Endodermal cell (in vitro differentiated cells): ENCODE measurements around the gene OGFR. TPM values are rescaled to one million over a fixed set of nuclear protein-coding genes. Genes with fewer than 3 reads are reported as not detected.

ENCODE experiments used
- DNase-seq: peaks from one replicate; pipeline ENCODE4 v3.0.0-alpha.2; 2017
- H3K27ac ChIP-seq: 2 replicates; pipeline ENCODE4 v1.5.1; 2013; ENCODE audit warnings: mild to moderate bottlenecking, low read depth, low read length, moderate library complexity
- H3K27me3 ChIP-seq: 2 replicates; pipeline ENCODE4 v1.6.1; 2013; ENCODE audit warnings: mild to moderate bottlenecking, low read length, moderate library complexity; ENCODE audit not compliant: insufficient read depth, control insufficient read depth, poor library complexity, severe bottlenecking
- H3K36me3 ChIP-seq: 2 replicates; pipeline ENCODE4 v1.7.0; 2013; ENCODE audit warnings: mild to moderate bottlenecking, low read length, moderate library complexity; ENCODE audit not compliant: control insufficient read depth, insufficient read depth
- H3K4me1 ChIP-seq: one replicate; pipeline ENCODE4 v1.7.0; 2013; ENCODE audit warnings: low read length; ENCODE audit not compliant: control insufficient read depth, insufficient read depth
- H3K4me3 ChIP-seq: 2 replicates; pipeline ENCODE4 v1.5.1; 2013; ENCODE audit warnings: mild to moderate bottlenecking, low read length, moderate library complexity
- H3K9ac ChIP-seq: 2 replicates; pipeline ENCODE4 v1.6.1; 2013; ENCODE audit warnings: mild to moderate bottlenecking, low read length, moderate library complexity; ENCODE audit not compliant: poor library complexity, severe bottlenecking; ENCODE audit errors: extremely low read depth
- H3K9me3 ChIP-seq: 2 replicates; pipeline ENCODE4 v1.6.1; 2013; ENCODE audit warnings: mild to moderate bottlenecking, low read length, moderate library complexity; ENCODE audit not compliant: control insufficient read depth
- H3K27ac Mint-ChIP-seq: 2 replicates; pipeline ENCODE4 v1.8.0; 2020; ENCODE audit warnings: mixed read lengths
- H3K27me3 Mint-ChIP-seq: 2 replicates; pipeline ENCODE4 v1.8.0; 2021; ENCODE audit warnings: mild to moderate bottlenecking, mixed read lengths; ENCODE audit not compliant: insufficient read depth
- H3K36me3 Mint-ChIP-seq: 2 replicates; pipeline ENCODE4 v1.8.0; 2020; ENCODE audit warnings: low read depth, mixed read lengths
- H3K4me1 Mint-ChIP-seq: 2 replicates; pipeline ENCODE4 v1.8.0; 2020; ENCODE audit warnings: mixed read lengths
- H3K4me3 Mint-ChIP-seq: 2 replicates; pipeline ENCODE4 v1.8.0; 2020; ENCODE audit warnings: mild to moderate bottlenecking, moderate library complexity, mixed read lengths
- H3K9me3 Mint-ChIP-seq: 2 replicates; pipeline ENCODE4 v1.8.0; 2020; ENCODE audit warnings: mild to moderate bottlenecking, mixed read lengths
- CTCF ChIP-seq: fragments of 200-600 bp; sonication (generic); conservative IDR thresholded peaks from 2 replicates; pipeline ENCODE4 v1.5.0; 2021; ENCODE audit warnings: antibody characterized with exemption, mild to moderate bottlenecking
- WGBS, 2 experiments: methylation state at CpG; one replicate each; pipeline versions ENCODE4 v1.1.5 to v1.1.7; 2013; ENCODE audit warnings: missing lambda C conversion rate in 2 of 2, mixed read lengths in 1 of 2; ENCODE audit not compliant: insufficient coverage in 1 of 2, insufficient read length in 1 of 2; 5-methylcytosine and 5-hydroxymethylcytosine counted together
- total RNA-seq, 2 donors: library from RNA; stranded (reverse); fragmentation: NEBNext Ultra II Directional in 1 of 2; extraction: Animal tissue kit (Norgen Biotek cat#: 25700) in 1 of 2; gene quantifications; 2 replicates in 1 of 2; 3 replicates in 1 of 2; pipeline ENCODE4 v1.2.1, GENCODE V29; 2021

OGFR gene
- total RNA-seq, 2 donors from 2014 or later: 28.1 to 28.5 TPM

GRCh38 chr20:62764156-62764935, 40.3 kb upstream of the OGFR start:
- H3K27me3 ChIP-seq: no peaks in the 10 kb centered on the region
- Mint-ChIP-seq H3K4me3 (no peak overlapping the region), H3K9me3 (no peaks in the 10 kb centered on the region), H3K36me3 (no peaks in the 10 kb centered on the region), H3K27me3 (no peaks in the 10 kb centered on the region), H3K27ac (no peak overlapping the region), H3K4me1 (no peaks in the 10 kb centered on the region)
- WGBS, 2 experiments: 90 to 93% methylated on average over 13 to 26 of the region's 26 CpGs
- H3K9me3 ChIP-seq: no peaks in the 10 kb centered on the region
- no peaks in the 10 kb centered on the region for H3K36me3 ChIP-seq
- H3K4me3 ChIP-seq: no peak overlapping the region
- no peak overlapping the region for H3K9ac ChIP-seq
- TF ChIP-seq CTCF: no peak
- H3K4me1 ChIP-seq: no peaks in the 10 kb centered on the region
- no peak overlapping the region for H3K27ac ChIP-seq
- DNase-seq: no peak

GRCh38 chr20:62765021-62765420, 39.6 kb upstream of the OGFR start:
- Histone ChIP-seq H3K4me3 (no peak overlapping the region), H3K36me3 (no peaks in the 10 kb centered on the region), H3K27me3 (no peaks in the 10 kb centered on the region), H3K9me3 (no peaks in the 10 kb centered on the region), H3K9ac (no peak overlapping the region), H3K27ac (no peak overlapping the region), H3K4me1 (no peaks in the 10 kb centered on the region)
- H3K9me3 Mint-ChIP-seq: no peaks in the 10 kb centered on the region
- H3K4me1 Mint-ChIP-seq: no peaks in the 10 kb centered on the region
- TF ChIP-seq CTCF: peak; percentile 34
- no peak overlapping the region for H3K27ac Mint-ChIP-seq
- 86 to 89% methylated on average over 4 to 6 of the region's 6 CpGs for WGBS, 2 experiments
- H3K4me3 Mint-ChIP-seq: no peak overlapping the region
- no peak for DNase-seq
- no peaks in the 10 kb centered on the region for H3K27me3 Mint-ChIP-seq
- no peaks in the 10 kb centered on the region for H3K36me3 Mint-ChIP-seq

GRCh38 chr20:62765432-62766070, 39.1 kb upstream of the OGFR start:
- Histone ChIP-seq H3K27me3 (no peaks in the 10 kb centered on the region), H3K27ac (no peak overlapping the region), H3K36me3 (no peaks in the 10 kb centered on the region), H3K9ac (no peak overlapping the region), H3K4me1 (no peaks in the 10 kb centered on the region), H3K9me3 (no peaks in the 10 kb centered on the region), H3K4me3 (no peak overlapping the region)
- 87 to 97% methylated on average over 7 to 15 of the region's 15 CpGs for WGBS, 2 experiments
- no peak overlapping the region for H3K4me3 Mint-ChIP-seq
- no peaks in the 10 kb centered on the region for H3K9me3 Mint-ChIP-seq
- no peak for DNase-seq
- no peak for TF ChIP-seq CTCF
- H3K27me3 Mint-ChIP-seq: no peaks in the 10 kb centered on the region
- no peak overlapping the region for H3K27ac Mint-ChIP-seq
- H3K4me1 Mint-ChIP-seq: no peaks in the 10 kb centered on the region
- H3K36me3 Mint-ChIP-seq: no peaks in the 10 kb centered on the region
